HepG2 (cell line): ENCODE measurements around the gene POC1A. TPM values are rescaled to one million over a fixed set of nuclear protein-coding genes. Genes with fewer than 3 reads are reported as not detected.

Experiments
- CBFB ChIP-seq: sonication (generic); formaldehyde crosslinking; IDR thresholded peaks from 2 replicates; pipeline ENCODE4 v1.4.0; 2020; ENCODE audit warnings: missing genetic modification reagents
- LCORL ChIP-seq, 2 experiments: fragments of 450-650 bp in 1 of 2; sonication (generic) in 1 of 2; formaldehyde crosslinking in 1 of 2; IDR thresholded peaks; 2 replicates each; pipeline versions ENCODE4 v1.5.0 to v1.6.1; 2017 to 2020; ENCODE audit warnings: antibody characterized with exemption in 1 of 2, missing genetic modification reagents in 1 of 2
- ZNF225 ChIP-seq: sonication (generic); formaldehyde crosslinking; IDR thresholded peaks from 2 replicates; pipeline ENCODE4 v1.4.0; 2020; ENCODE audit warnings: mild to moderate bottlenecking, missing genetic modification reagents
- ZNF780A ChIP-seq: sonication (generic); formaldehyde crosslinking; IDR thresholded peaks from 2 replicates; pipeline ENCODE4 v1.8.0; 2022; ENCODE audit warnings: mild to moderate bottlenecking, missing genetic modification reagents, moderate library complexity
- ZNF782 ChIP-seq: sonication (generic); formaldehyde crosslinking; IDR thresholded peaks from 2 replicates; pipeline ENCODE4 v1.4.0; 2020; ENCODE audit warnings: missing genetic modification reagents, mild to moderate bottlenecking, borderline replicate concordance
- polyA plus RNA-seq, 8 experiments: library from polyadenylated mRNA; depleted of rRNA in 3 of 8; stranded (reverse) in 7 of 8; unstranded in 1 of 8; fragments of >200 nt; fragmentation: Illumina TruSeq in 4 of 8; extraction: Trizol in 4 of 8; gene quantifications; 2 replicates each; pipeline versions ENCODE4 v1.2.1 to v1.2.3, GENCODE V29; 2011 to 2016; ENCODE audit warnings: low read depth in 4 of 8, missing spikeins in 1 of 8, mixed read lengths in 1 of 8; ENCODE audit not compliant: insufficient read depth in 1 of 8
- total RNA-seq, 5 experiments: library from RNA; depleted of rRNA; stranded (reverse); fragments of >200 nt; fragmentation: Illumina TruSeq; extraction: Trizol; gene quantifications; 2 replicates each; pipeline ENCODE4 v1.2.3, GENCODE V29; 2016; ENCODE audit warnings: low read depth in 1 of 5
- TF ChIP-seq, protein P1 (sequence below): sonication (generic); formaldehyde crosslinking; IDR thresholded peaks from 2 replicates; pipeline ENCODE4 v1.5.0; 2020; ENCODE audit warnings: missing genetic modification reagents
- TF ChIP-seq, protein P2 (sequence below): sonication (generic); formaldehyde crosslinking; IDR thresholded peaks from 2 replicates; pipeline ENCODE4 v1.4.0; 2020; ENCODE audit warnings: mild to moderate bottlenecking, missing genetic modification reagents
- TF ChIP-seq, protein P3 (sequence below): sonication (generic); formaldehyde crosslinking; IDR thresholded peaks from 2 replicates; pipeline ENCODE4 v1.4.0; 2020; ENCODE audit warnings: missing genetic modification reagents
- TF ChIP-seq, protein P4 (sequence below): sonication (generic); formaldehyde crosslinking; IDR thresholded peaks from 2 replicates; pipeline ENCODE4 v1.4.0; 2020; ENCODE audit warnings: missing genetic modification reagents
- TF ChIP-seq, protein P5 (sequence below): sonication (generic); formaldehyde crosslinking; conservative IDR thresholded peaks from 2 replicates; pipeline ENCODE4 v1.4.0; 2020; ENCODE audit warnings: missing genetic modification reagents
- TF ChIP-seq, protein P6 (sequence below): sonication (generic); formaldehyde crosslinking; IDR thresholded peaks from 2 replicates; pipeline ENCODE4 v1.4.0; 2020; ENCODE audit warnings: missing genetic modification reagents

The POC1A gene
- total and polyA plus RNA-seq, 2 of the 13 experiments (the other 11 are each of a cell fraction or from before 2014, with no cell fraction given) = 14.6 to 20.0 TPM

DNA sequence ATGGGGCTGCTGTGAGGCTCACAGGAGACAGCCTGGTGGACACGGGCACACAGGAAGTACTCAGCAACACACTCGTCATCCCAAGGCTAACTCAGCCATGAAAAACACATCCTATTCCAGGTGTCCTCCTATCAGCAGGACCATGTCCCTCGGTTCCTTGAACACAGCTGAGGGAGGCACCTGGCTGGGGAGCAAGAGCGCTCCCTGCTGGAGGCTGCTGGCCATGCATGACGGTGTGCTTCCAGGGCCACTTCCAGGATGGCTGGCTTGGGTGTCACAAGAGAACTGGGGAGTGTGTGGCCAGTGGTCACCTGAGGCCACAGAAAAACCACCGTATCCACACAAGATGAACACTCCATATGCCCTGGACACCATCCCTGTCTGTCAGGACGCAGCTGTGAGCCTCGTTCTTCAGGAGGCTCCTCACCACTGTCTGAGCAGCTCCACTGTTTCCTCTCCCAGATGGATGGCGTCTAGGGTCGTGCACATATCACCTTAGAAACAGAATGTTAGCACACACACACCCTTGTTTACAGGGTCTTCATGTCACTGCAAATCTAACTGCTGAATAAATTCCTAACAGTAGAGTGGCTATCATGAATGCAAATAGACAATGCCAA lies 31.0 kb downstream of the POC1A start (continued):
- TF ChIP-seq, protein P1, sequence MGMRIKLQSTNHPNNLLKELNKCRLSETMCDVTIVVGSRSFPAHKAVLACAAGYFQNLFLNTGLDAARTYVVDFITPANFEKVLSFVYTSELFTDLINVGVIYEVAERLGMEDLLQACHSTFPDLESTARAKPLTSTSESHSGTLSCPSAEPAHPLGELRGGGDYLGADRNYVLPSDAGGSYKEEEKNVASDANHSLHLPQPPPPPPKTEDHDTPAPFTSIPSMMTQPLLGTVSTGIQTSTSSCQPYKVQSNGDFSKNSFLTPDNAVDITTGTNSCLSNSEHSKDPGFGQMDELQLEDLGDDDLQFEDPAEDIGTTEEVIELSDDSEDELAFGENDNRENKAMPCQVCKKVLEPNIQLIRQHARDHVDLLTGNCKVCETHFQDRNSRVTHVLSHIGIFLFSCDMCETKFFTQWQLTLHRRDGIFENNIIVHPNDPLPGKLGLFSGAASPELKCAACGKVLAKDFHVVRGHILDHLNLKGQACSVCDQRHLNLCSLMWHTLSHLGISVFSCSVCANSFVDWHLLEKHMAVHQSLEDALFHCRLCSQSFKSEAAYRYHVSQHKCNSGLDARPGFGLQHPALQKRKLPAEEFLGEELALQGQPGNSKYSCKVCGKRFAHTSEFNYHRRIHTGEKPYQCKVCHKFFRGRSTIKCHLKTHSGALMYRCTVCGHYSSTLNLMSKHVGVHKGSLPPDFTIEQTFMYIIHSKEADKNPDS (CRISPR knock-in tag) = no peak
- TF ChIP-seq, protein P2, sequence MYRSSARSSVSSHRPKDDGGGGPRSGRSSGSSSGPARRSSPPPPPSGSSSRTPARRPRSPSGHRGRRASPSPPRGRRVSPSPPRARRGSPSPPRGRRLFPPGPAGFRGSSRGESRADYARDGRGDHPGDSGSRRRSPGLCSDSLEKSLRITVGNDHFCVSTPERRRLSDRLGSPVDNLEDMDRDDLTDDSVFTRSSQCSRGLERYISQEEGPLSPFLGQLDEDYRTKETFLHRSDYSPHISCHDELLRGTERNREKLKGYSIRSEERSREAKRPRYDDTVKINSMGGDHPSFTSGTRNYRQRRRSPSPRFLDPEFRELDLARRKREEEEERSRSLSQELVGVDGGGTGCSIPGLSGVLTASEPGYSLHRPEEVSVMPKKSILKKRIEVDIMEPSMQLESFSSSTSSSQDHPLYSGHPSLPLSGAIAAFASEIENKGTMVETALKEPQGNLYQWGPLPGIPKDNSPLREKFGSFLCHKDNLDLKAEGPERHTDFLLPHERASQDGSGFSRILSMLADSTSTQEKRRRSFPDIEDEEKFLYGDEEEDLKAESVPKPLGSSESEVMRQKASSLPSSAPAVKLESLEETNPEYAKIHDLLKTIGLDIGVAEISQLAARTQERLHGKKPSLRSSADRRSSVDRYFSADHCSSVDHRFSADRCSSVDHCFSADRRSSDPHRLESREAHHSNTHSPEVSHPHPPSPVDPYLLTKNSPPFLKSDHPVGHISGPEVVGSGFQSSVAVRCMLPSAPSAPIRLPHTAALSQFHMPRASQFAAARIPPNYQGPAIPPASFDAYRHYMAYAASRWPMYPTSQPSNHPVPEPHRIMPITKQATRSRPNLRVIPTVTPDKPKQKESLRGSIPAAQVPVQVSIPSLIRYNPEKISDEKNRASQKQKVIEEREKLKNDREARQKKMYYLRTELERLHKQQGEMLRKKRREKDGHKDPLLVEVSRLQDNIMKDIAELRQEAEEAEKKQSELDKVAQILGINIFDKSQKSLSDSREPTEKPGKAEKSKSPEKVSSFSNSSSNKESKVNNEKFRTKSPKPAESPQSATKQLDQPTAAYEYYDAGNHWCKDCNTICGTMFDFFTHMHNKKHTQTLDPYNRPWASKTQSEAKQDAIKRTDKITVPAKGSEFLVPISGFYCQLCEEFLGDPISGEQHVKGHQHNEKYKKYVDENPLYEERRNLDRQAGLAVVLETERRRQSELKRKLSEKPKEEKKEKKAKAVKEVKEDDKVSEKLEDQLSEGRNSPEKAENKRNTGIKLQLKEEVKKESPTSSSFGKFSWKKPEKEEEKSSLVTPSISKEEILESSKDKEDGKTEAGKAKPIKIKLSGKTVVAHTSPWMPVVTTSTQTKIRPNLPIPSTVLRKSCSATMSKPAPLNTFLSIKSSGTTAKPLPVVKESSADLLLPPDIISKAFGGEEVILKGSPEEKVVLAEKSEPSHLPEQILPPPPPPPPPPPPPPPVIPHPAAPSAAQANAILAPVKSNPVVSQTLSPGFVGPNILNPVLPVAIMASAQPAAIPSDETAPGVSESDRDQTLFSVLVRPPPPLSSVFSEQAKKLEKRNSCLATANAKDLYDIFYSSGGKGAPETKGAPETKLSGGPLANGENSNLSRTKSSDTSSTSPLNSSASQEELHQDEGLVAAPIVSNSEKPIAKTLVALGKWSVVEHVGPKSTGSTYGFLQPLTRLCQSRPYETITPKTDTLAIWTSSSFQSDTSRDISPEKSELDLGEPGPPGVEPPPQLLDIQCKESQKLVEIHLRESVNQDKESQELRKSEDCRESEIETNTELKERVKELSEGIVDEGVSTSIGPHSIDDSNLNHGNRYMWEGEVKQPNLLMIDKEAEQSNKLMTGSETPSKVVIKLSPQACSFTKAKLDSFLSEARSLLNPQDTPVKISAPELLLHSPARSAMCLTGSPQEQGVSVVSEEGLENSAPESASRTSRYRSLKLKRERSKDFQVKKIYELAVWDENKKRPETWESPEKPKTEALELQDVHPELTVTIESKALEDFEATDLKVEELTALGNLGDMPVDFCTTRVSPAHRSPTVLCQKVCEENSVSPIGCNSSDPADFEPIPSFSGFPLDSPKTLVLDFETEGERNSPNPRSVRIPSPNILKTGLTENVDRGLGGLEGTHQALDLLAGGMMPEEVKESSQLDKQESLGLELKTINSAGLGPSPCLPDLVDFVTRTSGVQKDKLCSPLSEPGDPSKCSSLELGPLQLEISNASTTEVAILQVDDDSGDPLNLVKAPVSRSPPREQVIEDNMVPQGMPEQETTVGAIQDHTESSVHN = no peak
- TF ChIP-seq, protein P3, sequence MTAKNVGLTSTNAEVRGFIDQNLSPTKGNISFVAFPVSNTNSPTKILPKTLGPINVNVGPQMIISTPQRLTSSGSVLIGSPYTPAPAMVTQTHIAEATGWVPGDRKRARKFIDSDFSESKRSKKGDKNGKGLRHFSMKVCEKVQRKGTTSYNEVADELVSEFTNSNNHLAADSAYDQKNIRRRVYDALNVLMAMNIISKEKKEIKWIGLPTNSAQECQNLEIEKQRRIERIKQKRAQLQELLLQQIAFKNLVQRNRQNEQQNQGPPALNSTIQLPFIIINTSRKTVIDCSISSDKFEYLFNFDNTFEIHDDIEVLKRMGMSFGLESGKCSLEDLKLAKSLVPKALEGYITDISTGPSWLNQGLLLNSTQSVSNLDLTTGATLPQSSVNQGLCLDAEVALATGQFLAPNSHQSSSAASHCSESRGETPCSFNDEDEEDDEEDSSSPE = no peak
- TF ChIP-seq CBFB (CRISPR knock-in tag) = 0 out of 2 replicates have a peak, but pooled peaks have one; percentile 18
- TF ChIP-seq LCORL (IDR thresholded peaks at IDR 0.05) = no peak
- peak; percentile 52; the same call in 1 of the 2 replicates for TF ChIP-seq LCORL (CRISPR knock-in tag; IDR thresholded peaks at IDR 0.05)
- TF ChIP-seq, protein P4, sequence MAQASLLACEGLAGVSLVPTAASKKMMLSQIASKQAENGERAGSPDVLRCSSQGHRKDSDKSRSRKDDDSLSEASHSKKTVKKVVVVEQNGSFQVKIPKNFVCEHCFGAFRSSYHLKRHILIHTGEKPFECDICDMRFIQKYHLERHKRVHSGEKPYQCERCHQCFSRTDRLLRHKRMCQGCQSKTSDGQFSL (CRISPR knock-in tag) = no peak
- TF ChIP-seq, protein P5, sequence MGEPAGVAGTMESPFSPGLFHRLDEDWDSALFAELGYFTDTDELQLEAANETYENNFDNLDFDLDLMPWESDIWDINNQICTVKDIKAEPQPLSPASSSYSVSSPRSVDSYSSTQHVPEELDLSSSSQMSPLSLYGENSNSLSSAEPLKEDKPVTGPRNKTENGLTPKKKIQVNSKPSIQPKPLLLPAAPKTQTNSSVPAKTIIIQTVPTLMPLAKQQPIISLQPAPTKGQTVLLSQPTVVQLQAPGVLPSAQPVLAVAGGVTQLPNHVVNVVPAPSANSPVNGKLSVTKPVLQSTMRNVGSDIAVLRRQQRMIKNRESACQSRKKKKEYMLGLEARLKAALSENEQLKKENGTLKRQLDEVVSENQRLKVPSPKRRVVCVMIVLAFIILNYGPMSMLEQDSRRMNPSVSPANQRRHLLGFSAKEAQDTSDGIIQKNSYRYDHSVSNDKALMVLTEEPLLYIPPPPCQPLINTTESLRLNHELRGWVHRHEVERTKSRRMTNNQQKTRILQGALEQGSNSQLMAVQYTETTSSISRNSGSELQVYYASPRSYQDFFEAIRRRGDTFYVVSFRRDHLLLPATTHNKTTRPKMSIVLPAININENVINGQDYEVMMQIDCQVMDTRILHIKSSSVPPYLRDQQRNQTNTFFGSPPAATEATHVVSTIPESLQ (CRISPR knock-in tag) = no peak
- TF ChIP-seq, protein P6, sequence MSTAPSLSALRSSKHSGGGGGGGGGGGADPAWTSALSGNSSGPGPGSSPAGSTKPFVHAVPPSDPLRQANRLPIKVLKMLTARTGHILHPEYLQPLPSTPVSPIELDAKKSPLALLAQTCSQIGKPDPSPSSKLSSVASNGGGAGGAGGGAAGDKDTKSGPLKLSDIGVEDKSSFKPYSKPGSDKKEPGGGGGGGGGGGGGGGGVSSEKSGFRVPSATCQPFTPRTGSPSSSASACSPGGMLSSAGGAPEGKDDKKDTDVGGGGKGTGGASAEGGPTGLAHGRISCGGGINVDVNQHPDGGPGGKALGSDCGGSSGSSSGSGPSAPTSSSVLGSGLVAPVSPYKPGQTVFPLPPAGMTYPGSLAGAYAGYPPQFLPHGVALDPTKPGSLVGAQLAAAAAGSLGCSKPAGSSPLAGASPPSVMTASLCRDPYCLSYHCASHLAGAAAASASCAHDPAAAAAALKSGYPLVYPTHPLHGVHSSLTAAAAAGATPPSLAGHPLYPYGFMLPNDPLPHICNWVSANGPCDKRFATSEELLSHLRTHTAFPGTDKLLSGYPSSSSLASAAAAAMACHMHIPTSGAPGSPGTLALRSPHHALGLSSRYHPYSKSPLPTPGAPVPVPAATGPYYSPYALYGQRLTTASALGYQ (CRISPR knock-in tag) = no peak
- TF ChIP-seq ZNF782 (CRISPR knock-in tag) = no peak
- TF ChIP-seq ZNF780A (CRISPR knock-in tag) = no peak
- no peak for TF ChIP-seq ZNF225 (CRISPR knock-in tag)
